Endodermal cell (in vitro differentiated cells): ENCODE measurements around the gene MT2A. TPM values are rescaled to one million over a fixed set of nuclear protein-coding genes. Genes with fewer than 3 reads are reported as not detected.

Experiments used
- DNase-seq: peaks from one replicate; pipeline ENCODE4 v3.0.0-alpha.2; 2017
- H3K27ac ChIP-seq: 2 replicates; pipeline ENCODE4 v1.5.1; 2013; ENCODE audit warnings: mild to moderate bottlenecking, low read depth, low read length, moderate library complexity
- H3K27me3 ChIP-seq: 2 replicates; pipeline ENCODE4 v1.6.1; 2013; ENCODE audit warnings: mild to moderate bottlenecking, low read length, moderate library complexity; ENCODE audit not compliant: insufficient read depth, control insufficient read depth, poor library complexity, severe bottlenecking
- H3K36me3 ChIP-seq: 2 replicates; pipeline ENCODE4 v1.7.0; 2013; ENCODE audit warnings: mild to moderate bottlenecking, low read length, moderate library complexity; ENCODE audit not compliant: control insufficient read depth, insufficient read depth
- H3K4me1 ChIP-seq: one replicate; pipeline ENCODE4 v1.7.0; 2013; ENCODE audit warnings: low read length; ENCODE audit not compliant: control insufficient read depth, insufficient read depth
- H3K4me3 ChIP-seq: 2 replicates; pipeline ENCODE4 v1.5.1; 2013; ENCODE audit warnings: mild to moderate bottlenecking, low read length, moderate library complexity
- H3K9ac ChIP-seq: 2 replicates; pipeline ENCODE4 v1.6.1; 2013; ENCODE audit warnings: mild to moderate bottlenecking, low read length, moderate library complexity; ENCODE audit not compliant: poor library complexity, severe bottlenecking; ENCODE audit errors: extremely low read depth
- H3K9me3 ChIP-seq: 2 replicates; pipeline ENCODE4 v1.6.1; 2013; ENCODE audit warnings: mild to moderate bottlenecking, low read length, moderate library complexity; ENCODE audit not compliant: control insufficient read depth
- H3K27ac Mint-ChIP-seq: 2 replicates; pipeline ENCODE4 v1.8.0; 2020; ENCODE audit warnings: mixed read lengths
- H3K27me3 Mint-ChIP-seq: 2 replicates; pipeline ENCODE4 v1.8.0; 2021; ENCODE audit warnings: mild to moderate bottlenecking, mixed read lengths; ENCODE audit not compliant: insufficient read depth
- H3K36me3 Mint-ChIP-seq: 2 replicates; pipeline ENCODE4 v1.8.0; 2020; ENCODE audit warnings: low read depth, mixed read lengths
- H3K4me1 Mint-ChIP-seq: 2 replicates; pipeline ENCODE4 v1.8.0; 2020; ENCODE audit warnings: mixed read lengths
- H3K4me3 Mint-ChIP-seq: 2 replicates; pipeline ENCODE4 v1.8.0; 2020; ENCODE audit warnings: mild to moderate bottlenecking, moderate library complexity, mixed read lengths
- H3K9me3 Mint-ChIP-seq: 2 replicates; pipeline ENCODE4 v1.8.0; 2020; ENCODE audit warnings: mild to moderate bottlenecking, mixed read lengths
- CTCF ChIP-seq: fragments of 200-600 bp; sonication (generic); conservative IDR thresholded peaks from 2 replicates; pipeline ENCODE4 v1.5.0; 2021; ENCODE audit warnings: antibody characterized with exemption, mild to moderate bottlenecking
- WGBS, 2 experiments: methylation state at CpG; one replicate each; pipeline versions ENCODE4 v1.1.5 to v1.1.7; 2013; ENCODE audit warnings: missing lambda C conversion rate in 2 of 2, mixed read lengths in 1 of 2; ENCODE audit not compliant: insufficient coverage in 1 of 2, insufficient read length in 1 of 2; 5-methylcytosine and 5-hydroxymethylcytosine counted together
- total RNA-seq, 2 donors: library from RNA; stranded (reverse); fragmentation: NEBNext Ultra II Directional in 1 of 2; extraction: Animal tissue kit (Norgen Biotek cat#: 25700) in 1 of 2; gene quantifications; 2 replicates in 1 of 2; 3 replicates in 1 of 2; pipeline ENCODE4 v1.2.1, GENCODE V29; 2021

The MT2A gene
- total RNA-seq, 2 donors from 2014 or later: 6.8 TPM; not detected in 1

GRCh38 chr16:56643080-56643778 lies 34.8 kb downstream of the MT2A start:
- no peaks in the 10 kb centered on the region for H3K36me3 Mint-ChIP-seq
- Histone ChIP-seq H3K4me3 (peak overlapping the region; percentile 31), H3K27me3 (peaks cover 100% of the 10 kb centered on the region), H3K9me3 (no peaks in the 10 kb centered on the region), H3K27ac (no peak overlapping the region), H3K36me3 (no peaks in the 10 kb centered on the region), H3K9ac (no peak overlapping the region), H3K4me1 (no peaks in the 10 kb centered on the region)
- H3K27me3 Mint-ChIP-seq: peaks cover 100% of the 10 kb centered on the region
- peak overlapping the region; percentile 46 for H3K4me3 Mint-ChIP-seq
- 7 to 9% methylated on average over 21 to 42 of the region's 42 CpGs for WGBS, 2 experiments
- peaks cover 10% of the 10 kb centered on the region for H3K4me1 Mint-ChIP-seq
- H3K9me3 Mint-ChIP-seq: no peaks in the 10 kb centered on the region
- peak; percentile 89 for DNase-seq
- no peak overlapping the region for H3K27ac Mint-ChIP-seq
- TF ChIP-seq CTCF: peak; percentile 75

GRCh38 chr16:56643833-56644232 lies 35.4 kb downstream of the MT2A start:
- Histone ChIP-seq H3K36me3 (no peaks in the 10 kb centered on the region), H3K27ac (no peak overlapping the region), H3K4me1 (no peaks in the 10 kb centered on the region), H3K9me3 (no peaks in the 10 kb centered on the region), H3K9ac (no peak overlapping the region), H3K27me3 (peaks cover 100% of the 10 kb centered on the region), H3K4me3 (peak overlapping the region; percentile 31)
- H3K9me3 Mint-ChIP-seq: no peaks in the 10 kb centered on the region
- TF ChIP-seq CTCF: no peak
- peaks cover 100% of the 10 kb centered on the region for H3K27me3 Mint-ChIP-seq
- no peak overlapping the region for H3K27ac Mint-ChIP-seq
- WGBS, 2 experiments: 56 to 100% methylated on average over 1 to 5 of the region's 5 CpGs
- H3K36me3 Mint-ChIP-seq: no peaks in the 10 kb centered on the region
- peak overlapping the region; percentile 46 for H3K4me3 Mint-ChIP-seq
- no peak for DNase-seq
- peaks cover 10% of the 10 kb centered on the region for H3K4me1 Mint-ChIP-seq

GRCh38 chr16:56645311-56645710 lies 36.9 kb downstream of the MT2A start:
- Mint-ChIP-seq H3K36me3 (no peaks in the 10 kb centered on the region), H3K4me3 (no peak overlapping the region), H3K9me3 (no peaks in the 10 kb centered on the region), H3K27me3 (peaks cover 98% of the 10 kb centered on the region), H3K27ac (no peak overlapping the region), H3K4me1 (peaks cover 10% of the 10 kb centered on the region)
- H3K27ac ChIP-seq: no peak overlapping the region
- H3K27me3 ChIP-seq: peaks cover 100% of the 10 kb centered on the region
- TF ChIP-seq CTCF: no peak
- H3K9me3 ChIP-seq: no peaks in the 10 kb centered on the region
- no peaks in the 10 kb centered on the region for H3K4me1 ChIP-seq
- H3K9ac ChIP-seq: no peak overlapping the region
- no peak for DNase-seq
- no peak overlapping the region for H3K4me3 ChIP-seq
- no peaks in the 10 kb centered on the region for H3K36me3 ChIP-seq
- WGBS, 2 experiments: 81% methylated on average over 1 of the region's 1 CpG; no CpG with 5 or more reads in 1 of the 2 experiments
